Mammary epithelial cell (primary cell): ENCODE results near the gene LUC7L.

Experiments
- CTCF ChIP-seq, 2 donors: IDR thresholded peaks in 1 of 2; conservative IDR thresholded peaks in 1 of 2; 2 replicates each; pipeline ENCODE4 v1.5.1; 2011 to 2012; ENCODE audit warnings: inconsistent platforms in 2 of 2, low read length in 2 of 2, mild to moderate bottlenecking in 2 of 2, control low read depth in 1 of 2, low read depth in 1 of 2; ENCODE audit not compliant: insufficient read depth in 1 of 2; ENCODE audit errors: extremely low read depth in 1 of 2
- EZH2 ChIP-seq: IDR thresholded peaks from 2 replicates; pipeline ENCODE4 v1.6.1; 2012; ENCODE audit warnings: low read length, inconsistent platforms, borderline replicate concordance

- TF ChIP-seq CTCF (conservative IDR thresholded peaks at IDR 0.05 in 1 of 2, IDR thresholded peaks at IDR 0.05 in 1 of 2; ENCODE audit: extremely low read depth in 1 of 2, insufficient read depth in 1 of 2, low read depth in 1 of 2, low read length in 2 of 2) = no peak
- TF ChIP-seq EZH2 = no peak
These were observed 35.8 kb upstream of the LUC7L start for GRCh38 chr16:265002-265529.
